Vagina (tissue), 2 donors: Measurements from ENCODE around the gene ELAPOR2. TPM values are rescaled to one million over a fixed set of nuclear protein-coding genes. Genes with fewer than 3 reads are reported as not detected.
"Not testable (repeated sequence)": the region's sequence is repeated elsewhere in the genome, so short reads cannot be mapped to it uniquely, and the experiment has no call there.

ENCODE experiments used
- DNase-seq, 2 donors: peaks; one replicate each; pipeline ENCODE4 v3.0.0-alpha.2; 2017; ENCODE audit errors: extremely low spot score in 2 of 2
- H3K27ac ChIP-seq: fragments of 200-600 bp; sonication (generic); one replicate; pipeline ENCODE4 v1.5.1; 2019
- H3K27me3 ChIP-seq: fragments of 200-600 bp; sonication (generic); one replicate; pipeline ENCODE4 v1.5.1; 2019
- H3K36me3 ChIP-seq, 2 donors: fragments of 200-600 bp; sonication (generic); one replicate each; pipeline ENCODE4 v1.5.1; 2017 to 2019
- H3K4me1 ChIP-seq: fragments of 200-600 bp; sonication (generic); one replicate; pipeline ENCODE4 v1.5.1; 2019
- H3K4me3 ChIP-seq, 2 donors: fragments of 200-600 bp; sonication (generic); 1 replicate in 1 of 2; 2 replicates in 1 of 2; pipeline ENCODE4 v1.5.1; 2016 to 2019
- H3K9me3 ChIP-seq: fragments of 200-600 bp; sonication (generic); one replicate; pipeline ENCODE4 v1.5.1; 2019
- POLR2A ChIP-seq, 2 donors: fragments of 450-650 bp; IDR thresholded peaks; one replicate each; pipeline ENCODE4 v1.6.1; 2017; ENCODE audit warnings: antibody characterized with exemption in 2 of 2, mild to moderate bottlenecking in 2 of 2, moderate library complexity in 2 of 2
- POLR2AphosphoS5 ChIP-seq, 2 donors: sonication (generic); formaldehyde crosslinking; IDR thresholded peaks; one replicate each; pipeline ENCODE4 v1.9.0; 2017; ENCODE audit warnings: antibody characterized with exemption in 2 of 2, mild to moderate bottlenecking in 2 of 2, low read depth in 1 of 2; ENCODE audit not compliant: insufficient read depth in 1 of 2
- intact Hi-C: fragments of 100-400 bp; cut with DNase I; formaldehyde crosslinking; loops from one replicate; pipeline ENCODE4 v1.15.1; 2023
- total RNA-seq: library from RNA; depleted of rRNA; stranded (reverse); fragments of >200 nt; gene quantifications from one replicate; pipeline ENCODE4 v1.2.3, GENCODE V29; 2016
- TF ChIP-seq, protein P1 (sequence below), 3 experiments: fragments of 450-650 bp in 2 of 3; fragments of 200-600 bp in 1 of 3; sonication (generic) in 1 of 3; IDR thresholded peaks; one replicate each; pipeline ENCODE4 v1.5.1; 2017 to 2019; ENCODE audit warnings: antibody characterized with exemption in 3 of 3, mild to moderate bottlenecking in 2 of 3, moderate library complexity in 2 of 3

ELAPOR2 gene
- total RNA-seq, 1 donor from 2014 or later: 5.6 TPM

DNA sequence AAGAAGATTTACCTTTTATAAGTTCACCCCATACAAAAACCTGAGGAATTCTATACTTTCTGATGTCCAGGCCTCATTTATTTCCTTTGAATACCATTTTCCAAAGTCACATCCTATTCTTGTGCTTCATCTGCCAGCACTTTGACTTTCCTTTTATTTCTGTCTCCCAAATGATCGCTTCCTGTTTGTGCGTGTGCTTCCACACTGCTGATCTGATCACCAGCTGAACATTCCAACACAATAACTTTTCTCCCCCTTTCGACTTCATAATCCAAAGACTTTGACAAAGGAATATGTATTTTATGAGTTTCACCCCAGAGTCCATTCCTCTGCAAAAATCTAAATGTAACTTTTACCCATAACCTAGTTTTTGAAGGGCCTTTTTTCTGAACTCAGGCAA is 3.1 kb downstream of the ELAPOR2 start:
- H3K27ac ChIP-seq: no peak overlapping the region
- intact Hi-C loops: no loop called here
- H3K9me3 ChIP-seq: no peaks in the 10 kb centered on the region
- peaks cover 11% of the 10 kb centered on the region for H3K4me1 ChIP-seq
- TF ChIP-seq, protein P1, sequence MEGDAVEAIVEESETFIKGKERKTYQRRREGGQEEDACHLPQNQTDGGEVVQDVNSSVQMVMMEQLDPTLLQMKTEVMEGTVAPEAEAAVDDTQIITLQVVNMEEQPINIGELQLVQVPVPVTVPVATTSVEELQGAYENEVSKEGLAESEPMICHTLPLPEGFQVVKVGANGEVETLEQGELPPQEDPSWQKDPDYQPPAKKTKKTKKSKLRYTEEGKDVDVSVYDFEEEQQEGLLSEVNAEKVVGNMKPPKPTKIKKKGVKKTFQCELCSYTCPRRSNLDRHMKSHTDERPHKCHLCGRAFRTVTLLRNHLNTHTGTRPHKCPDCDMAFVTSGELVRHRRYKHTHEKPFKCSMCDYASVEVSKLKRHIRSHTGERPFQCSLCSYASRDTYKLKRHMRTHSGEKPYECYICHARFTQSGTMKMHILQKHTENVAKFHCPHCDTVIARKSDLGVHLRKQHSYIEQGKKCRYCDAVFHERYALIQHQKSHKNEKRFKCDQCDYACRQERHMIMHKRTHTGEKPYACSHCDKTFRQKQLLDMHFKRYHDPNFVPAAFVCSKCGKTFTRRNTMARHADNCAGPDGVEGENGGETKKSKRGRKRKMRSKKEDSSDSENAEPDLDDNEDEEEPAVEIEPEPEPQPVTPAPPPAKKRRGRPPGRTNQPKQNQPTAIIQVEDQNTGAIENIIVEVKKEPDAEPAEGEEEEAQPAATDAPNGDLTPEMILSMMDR (IDR thresholded peaks at IDR 0.05): no peak
- TF ChIP-seq POLR2AphosphoS5 (IDR thresholded peaks at IDR 0.05; ENCODE audit: insufficient read depth in 1 of 2, low read depth in 1 of 2) (no peak), POLR2A (IDR thresholded peaks at IDR 0.05) (no peak)
- no peak overlapping the region for H3K4me3 ChIP-seq
- DNase-seq: no peak
- H3K36me3 ChIP-seq: no peaks in the 10 kb centered on the region
- H3K27me3 ChIP-seq: no peaks in the 10 kb centered on the region

DNA sequence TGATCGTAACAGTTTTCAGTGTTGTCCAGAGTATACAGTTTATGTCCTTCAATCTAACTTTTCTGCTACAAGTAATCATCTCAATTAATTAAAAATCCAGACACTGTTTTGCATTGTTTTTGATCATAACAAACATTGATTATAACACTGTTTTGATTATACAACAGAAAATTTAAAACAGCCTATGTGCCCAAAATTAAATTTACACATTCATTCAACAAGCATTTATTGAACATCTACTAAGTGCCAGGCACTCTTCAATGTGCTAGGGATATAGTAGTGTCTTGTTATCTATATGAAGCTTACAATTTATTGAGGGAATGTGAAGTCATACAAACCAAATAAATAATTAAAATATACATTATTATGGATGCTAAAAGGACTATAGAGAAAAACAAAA is 10.6 kb downstream of the ELAPOR2 start:
- Histone ChIP-seq H3K27me3 (no peaks in the 10 kb centered on the region), H3K9me3 (no peaks in the 10 kb centered on the region), H3K4me3 (no peak overlapping the region), H3K36me3 (no peaks in the 10 kb centered on the region), H3K4me1 (no peaks in the 10 kb centered on the region), H3K27ac (no peak overlapping the region)
- no peak for TF ChIP-seq POLR2A (IDR thresholded peaks at IDR 0.05)
- TF ChIP-seq, protein P1 (IDR thresholded peaks at IDR 0.05): no peak
- no peak for TF ChIP-seq POLR2AphosphoS5 (IDR thresholded peaks at IDR 0.05; ENCODE audit: insufficient read depth in 1 of 2, low read depth in 1 of 2)
- intact Hi-C loops: no loop called here
- no peak for DNase-seq

DNA sequence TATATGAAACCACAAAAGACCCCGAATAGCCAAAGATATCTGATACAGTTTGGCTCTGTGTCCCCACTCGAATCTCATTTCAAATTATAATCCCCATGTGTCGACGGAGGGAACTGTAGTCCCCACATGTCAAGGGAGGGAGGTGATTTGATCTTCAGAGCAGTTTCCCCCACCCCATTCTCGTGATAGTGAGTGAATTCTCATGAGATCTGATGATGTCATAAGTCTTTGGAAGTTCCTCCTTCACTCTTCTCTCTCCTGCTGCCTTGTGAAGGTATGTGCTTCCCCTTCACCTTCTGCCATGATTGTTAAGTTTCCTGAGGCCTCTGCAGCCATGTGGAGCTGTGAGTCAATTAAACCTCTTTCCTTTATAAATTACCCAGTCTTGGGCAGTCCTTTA is 13.0 kb downstream of the ELAPOR2 start:
- Histone ChIP-seq H3K9me3 (no peaks in the 10 kb centered on the region), H3K27ac (no peak overlapping the region), H3K27me3 (no peaks in the 10 kb centered on the region), H3K4me3 (no peak overlapping the region), H3K36me3 (no peaks in the 10 kb centered on the region), H3K4me1 (no peaks in the 10 kb centered on the region)
- TF ChIP-seq, protein P1 (IDR thresholded peaks at IDR 0.05): no peak
- TF ChIP-seq POLR2AphosphoS5 (IDR thresholded peaks at IDR 0.05; ENCODE audit: insufficient read depth in 1 of 2, low read depth in 1 of 2): no peak
- no peak for TF ChIP-seq POLR2A (IDR thresholded peaks at IDR 0.05)
- intact Hi-C loops: no loop called here
- DNase-seq: no peak

DNA sequence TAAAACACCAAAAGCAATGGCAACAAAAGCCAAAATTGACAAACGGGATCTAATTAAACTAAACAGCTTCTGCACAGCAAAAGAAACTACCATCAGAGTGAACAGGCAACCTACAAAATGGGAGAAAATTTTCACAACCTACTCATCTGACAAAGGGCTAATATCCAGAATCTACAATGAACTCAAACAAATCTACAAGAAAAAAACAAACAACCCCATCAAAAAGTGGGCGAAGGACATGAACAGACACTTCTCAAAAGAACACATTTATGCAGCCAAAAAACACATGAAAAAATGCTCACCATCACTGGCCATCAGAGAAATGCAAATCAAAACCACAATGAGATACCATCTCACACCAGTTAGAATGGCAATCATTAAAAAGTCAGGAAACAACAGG is 14.7 kb downstream of the ELAPOR2 start:
- H3K4me3 ChIP-seq, DNase-seq, H3K27ac ChIP-seq, H3K36me3 ChIP-seq, intact Hi-C loops, H3K27me3 ChIP-seq, H3K9me3 ChIP-seq, H3K4me1 ChIP-seq: not testable (repeated sequence)

DNA sequence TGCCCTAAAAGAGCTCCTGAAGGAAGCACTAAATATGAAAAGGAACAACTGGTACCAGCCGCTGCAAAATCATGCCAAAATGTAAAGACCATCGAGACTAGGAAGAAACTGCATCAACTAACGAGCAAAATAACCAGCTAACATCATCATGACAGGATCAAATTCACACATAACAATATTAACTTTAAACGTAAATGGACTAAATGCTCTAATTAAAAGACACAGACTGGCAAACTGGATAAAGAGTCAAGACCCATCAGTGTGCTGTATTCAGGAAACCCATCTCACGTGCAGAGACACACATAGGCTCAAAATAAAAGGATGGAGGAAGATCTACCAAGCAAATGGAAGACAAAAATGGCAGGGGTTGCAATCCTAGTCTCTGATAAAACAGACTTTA is 17.9 kb downstream of the ELAPOR2 start:
- H3K36me3 ChIP-seq, intact Hi-C loops, H3K27ac ChIP-seq, DNase-seq, H3K9me3 ChIP-seq, H3K4me1 ChIP-seq, H3K27me3 ChIP-seq, H3K4me3 ChIP-seq: not testable (repeated sequence)

DNA sequence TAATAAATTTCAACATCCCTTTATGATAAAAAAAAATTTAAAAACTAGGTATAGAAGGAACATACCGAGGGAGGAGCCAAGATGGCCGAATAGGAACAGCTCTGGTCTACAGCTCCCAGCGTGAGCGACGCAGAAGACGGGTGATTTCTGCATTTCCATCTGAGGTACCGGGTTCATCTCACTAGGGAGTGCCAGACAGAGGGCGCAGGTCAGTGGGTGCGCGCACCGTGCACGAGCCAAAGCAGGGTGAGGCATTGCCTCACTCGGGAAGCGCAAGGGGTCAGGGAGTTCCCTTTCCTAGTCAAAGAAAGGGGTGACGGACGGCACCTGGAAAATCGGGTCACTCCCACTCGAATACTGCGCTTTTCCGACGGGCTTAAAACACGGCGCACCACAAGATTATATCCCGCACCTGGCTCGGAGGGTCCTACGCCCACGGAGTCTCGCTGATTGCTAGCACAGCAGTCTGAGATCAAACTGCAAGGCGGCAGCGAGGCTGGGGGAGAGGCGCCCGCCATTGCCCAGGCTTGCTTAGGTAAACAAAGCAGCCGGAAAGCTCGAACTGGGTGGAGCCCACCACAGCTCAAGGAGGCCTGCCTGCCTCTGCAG is 19.7 kb downstream of the ELAPOR2 start:
- H3K4me1 ChIP-seq, DNase-seq, H3K27me3 ChIP-seq, H3K36me3 ChIP-seq, H3K27ac ChIP-seq, intact Hi-C loops, H3K9me3 ChIP-seq: not testable (repeated sequence)
- peak in 1 of 2 donors; percentile 14 for TF ChIP-seq POLR2AphosphoS5 (IDR thresholded peaks at IDR 0.05; ENCODE audit: insufficient read depth in 1 of 2, low read depth in 1 of 2)
- peak overlapping the region in 1 of 2 donors; percentile 16 for H3K4me3 ChIP-seq
